HG02852 (cell line): ENCODE measurements around the gene OGFOD1.
A peak's percentile ranks its signal among the peaks of the same experiment; 100 is the strongest.
"Not testable (repeated sequence)": the region's sequence is repeated elsewhere in the genome, so short reads cannot be mapped to it uniquely, and the experiment has no call there.

Experiments
- ATAC-seq: cut with Tn5 transposase; IDR thresholded peaks from one replicate; pipeline ENCODE4 v1.9.1; 2021; ENCODE audit warnings: mild to moderate bottlenecking, moderate library complexity; ENCODE audit not compliant: unreplicated experiment

OGFOD1 gene

GRCh38 chr16:56479469-56479868 is 28.1 kb downstream of the OGFOD1 start:
- no peak for ATAC-seq

GRCh38 chr16:56480776-56481467 is 29.6 kb downstream of the OGFOD1 start:
- ATAC-seq, result no peak

- ATAC-seq, result no peak
Observed at GRCh38 chr16:56481468-56482122, 30.2 kb downstream of the OGFOD1 start.

- no peak for ATAC-seq
Observed at GRCh38 chr16:56482683-56483236, 31.4 kb downstream of the OGFOD1 start.

- ATAC-seq, result no peak
Observed at GRCh38 chr16:56483394-56483793, 32.0 kb downstream of the OGFOD1 start.

GRCh38 chr16:56488035-56488434 is 36.7 kb downstream of the OGFOD1 start:
- ATAC-seq, result no peak

- not testable (repeated sequence) for ATAC-seq
Observed at GRCh38 chr16:56488868-56489267, 37.5 kb downstream of the OGFOD1 start.

GRCh38 chr16:56491657-56492261 is 40.4 kb downstream of the OGFOD1 start:
- no peak for ATAC-seq

- ATAC-seq, result no peak
Observed at GRCh38 chr16:56493126-56493525, 41.8 kb downstream of the OGFOD1 start.

GRCh38 chr16:56493815-56494214 is 42.5 kb downstream of the OGFOD1 start:
- no peak for ATAC-seq

- no peak for ATAC-seq
Observed at GRCh38 chr16:56505181-56505580, 53.8 kb downstream of the OGFOD1 start.

- ATAC-seq, result no peak
Observed at GRCh38 chr16:56506941-56507340, 55.6 kb downstream of the OGFOD1 start.

GRCh38 chr16:56510544-56510943 is 59.2 kb downstream of the OGFOD1 start:
- ATAC-seq, result no peak

- no peak for ATAC-seq
Observed at GRCh38 chr16:56512025-56512424, 60.7 kb downstream of the OGFOD1 start.

GRCh38 chr16:56513091-56513490 is 61.7 kb downstream of the OGFOD1 start:
- ATAC-seq, result no peak

GRCh38 chr16:56513972-56514371 is 62.6 kb downstream of the OGFOD1 start:
- no peak for ATAC-seq

- ATAC-seq, result no peak
Observed at GRCh38 chr16:56514845-56515244, 63.5 kb downstream of the OGFOD1 start.

- ATAC-seq, result no peak
Observed at GRCh38 chr16:56515665-56516064, 64.3 kb downstream of the OGFOD1 start.

GRCh38 chr16:56517206-56517605 is 65.9 kb downstream of the OGFOD1 start:
- ATAC-seq, result no peak

- ATAC-seq, result no peak
Observed at GRCh38 chr16:56518425-56518824, 67.1 kb downstream of the OGFOD1 start.

GRCh38 chr16:56519459-56520250 is 68.3 kb downstream of the OGFOD1 start, which contains the start of gene BBS2:
BBS2 (minus strand) TSS chr16:56520024; CDS start chr16:56519862, 162 bp downstream.
- peak; percentile 86 for ATAC-seq
